GM19395 (cell line): ENCODE measurements around the gene CHERP.
A peak's percentile ranks its signal among the peaks of the same experiment; 100 is the strongest.
"Not testable (repeated sequence)": the region's sequence is repeated elsewhere in the genome, so short reads cannot be mapped to it uniquely, and the experiment has no call there.

Source experiments
- ATAC-seq: cut with Tn5 transposase; IDR thresholded peaks from one replicate; pipeline ENCODE4 v1.9.1; 2021; ENCODE audit warnings: mild to moderate bottlenecking, moderate library complexity; ENCODE audit not compliant: unreplicated experiment

CHERP gene

DNA sequence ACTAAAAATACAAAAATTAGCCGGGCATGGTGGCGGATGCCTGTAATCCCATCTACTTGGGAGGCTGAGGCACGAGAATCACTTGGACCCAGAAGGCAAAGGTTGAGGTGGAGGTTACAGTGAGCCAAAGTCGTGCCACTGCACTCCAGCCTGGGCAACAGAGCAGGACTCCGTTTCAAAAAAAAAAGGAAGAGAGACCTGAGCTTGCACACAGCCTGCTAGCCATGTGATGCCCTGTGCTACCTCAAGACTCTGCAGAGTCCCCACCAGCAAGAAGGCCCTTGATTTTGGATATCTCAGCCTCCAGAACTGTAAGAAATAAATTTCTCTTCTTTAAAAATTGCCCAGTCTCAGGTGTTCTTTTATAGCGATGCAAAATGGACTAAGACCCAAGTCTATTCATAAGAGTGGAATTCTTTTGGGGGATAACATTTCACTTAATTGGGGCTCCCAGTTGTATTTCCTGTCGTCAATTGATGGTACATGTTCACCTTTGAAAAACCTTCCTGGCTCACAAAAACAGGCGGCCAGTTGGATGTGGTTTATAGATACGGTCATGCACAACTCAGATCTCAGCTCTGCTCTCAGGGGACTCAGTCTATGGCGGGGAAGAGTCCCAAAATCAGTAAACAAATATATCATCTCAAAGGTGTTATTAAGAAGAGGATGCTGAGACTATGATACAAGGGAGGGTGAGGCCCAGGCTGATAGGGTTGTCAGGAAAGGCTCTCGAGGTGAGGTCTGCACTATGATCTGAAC is 2.4 kb upstream of the CHERP start:
- ATAC-seq: no peak

DNA sequence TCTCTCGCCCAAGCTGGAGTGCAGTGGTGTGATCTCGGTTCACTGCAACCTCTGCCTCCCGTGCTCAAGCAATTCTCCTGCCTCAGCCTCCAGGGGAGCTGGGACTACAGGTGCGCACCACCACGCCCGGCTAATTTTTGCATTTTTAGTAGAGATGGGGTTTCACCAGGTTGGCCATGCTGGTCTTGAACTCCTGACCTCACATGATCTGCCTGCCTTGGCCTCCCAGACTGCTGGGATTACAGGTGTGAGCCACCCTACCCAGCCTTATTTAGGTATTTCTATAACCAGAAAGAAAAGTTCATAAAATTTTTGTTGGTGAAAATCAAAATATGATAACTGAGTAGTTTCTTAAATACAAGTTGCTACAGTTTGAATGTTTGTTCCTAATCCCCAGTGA is 1.5 kb upstream of the CHERP start:
- ATAC-seq: not testable (repeated sequence)

DNA sequence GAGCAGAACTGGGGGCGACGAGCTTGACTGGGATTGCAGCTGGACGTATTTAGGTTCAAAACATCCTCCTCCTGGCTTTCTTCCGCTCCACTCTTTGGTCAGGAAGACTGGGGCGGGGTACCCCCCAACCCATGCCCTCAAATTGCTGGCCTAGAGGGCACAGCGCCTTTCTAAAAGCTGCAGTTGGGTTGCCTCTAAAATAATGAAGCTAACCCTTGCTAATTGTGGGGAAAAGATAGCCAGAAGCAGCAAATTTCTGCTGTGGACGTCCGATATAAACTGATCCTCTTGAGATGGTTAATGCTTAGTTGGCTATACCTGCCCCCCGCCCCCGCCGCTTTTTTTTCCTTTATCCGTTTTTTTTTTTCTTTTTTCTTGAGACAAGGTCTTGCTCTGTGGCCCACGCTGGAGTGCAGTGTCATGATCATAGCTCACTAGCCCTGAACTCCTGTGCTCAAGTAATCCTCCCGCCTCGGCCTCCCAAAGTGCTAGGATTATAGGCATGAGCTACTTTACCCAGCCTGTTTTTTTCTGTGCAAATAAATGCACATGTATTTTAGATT is 754 bp upstream of the CHERP start:
- no peak for ATAC-seq

DNA sequence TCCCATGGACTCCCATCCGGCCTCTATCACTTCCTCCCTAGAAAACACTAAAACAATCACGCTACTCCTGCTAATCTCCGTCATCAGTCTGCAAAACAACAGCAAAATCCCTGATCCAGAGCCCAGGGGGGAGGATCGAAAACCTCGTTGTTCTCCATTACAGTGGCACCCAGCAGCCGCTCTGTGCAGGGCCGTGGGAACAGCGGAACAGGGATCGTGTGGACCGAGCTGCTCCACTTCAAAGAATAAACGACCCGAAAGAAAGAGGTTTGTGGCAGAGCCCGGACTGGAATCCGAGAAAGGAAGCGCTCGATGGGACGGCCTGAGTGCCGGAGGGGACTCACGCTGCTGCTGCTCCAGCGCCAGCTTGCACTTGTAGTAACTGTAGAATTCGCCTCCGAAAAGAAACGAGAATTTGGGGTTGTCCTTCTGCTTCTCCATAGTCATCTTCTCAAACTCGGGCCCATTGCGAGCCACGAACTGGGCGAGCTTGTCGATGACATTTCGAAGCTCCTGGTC is 652 bp downstream of the CHERP start:
- ATAC-seq: peak; percentile 25

DNA sequence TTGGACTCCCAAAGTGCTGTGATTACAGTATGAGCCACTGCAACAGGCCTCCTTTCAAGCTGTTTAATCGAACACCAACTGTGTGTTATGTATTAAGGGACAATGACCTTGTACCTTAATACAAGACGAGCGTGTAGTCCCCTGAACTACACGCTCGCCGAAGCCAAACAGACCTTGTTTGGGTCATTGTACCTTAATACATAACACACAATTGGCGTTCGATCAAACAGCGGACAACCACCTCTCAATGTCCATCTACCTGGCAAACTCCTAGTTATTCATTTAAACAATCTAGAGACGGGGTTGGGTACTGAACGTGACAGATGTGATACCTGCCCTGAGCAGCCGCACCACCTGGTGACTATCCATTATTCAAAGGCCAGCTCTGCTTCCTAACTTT is 1.3 kb downstream of the CHERP start:
- ATAC-seq: no peak

DNA sequence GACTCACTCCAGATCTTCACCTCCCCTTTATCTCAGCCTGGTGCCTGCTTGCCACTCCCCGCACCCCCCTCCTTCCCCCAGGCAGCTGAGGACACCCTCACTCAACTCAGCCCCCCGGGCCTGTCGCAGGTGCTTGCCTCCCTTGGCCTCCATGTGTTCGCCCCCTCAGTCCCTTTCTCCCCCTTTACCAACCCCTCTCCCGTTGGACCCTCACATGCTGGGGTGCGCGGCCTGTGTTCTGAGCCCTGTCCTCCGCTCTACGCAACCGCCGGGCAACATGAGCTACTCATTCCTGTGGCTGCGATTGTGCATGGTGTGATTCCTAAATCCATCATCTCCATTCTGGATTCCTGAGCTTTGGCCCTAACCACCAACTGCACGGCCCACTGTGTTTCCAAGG is 5.1 kb downstream of the CHERP start:
- no peak for ATAC-seq

DNA sequence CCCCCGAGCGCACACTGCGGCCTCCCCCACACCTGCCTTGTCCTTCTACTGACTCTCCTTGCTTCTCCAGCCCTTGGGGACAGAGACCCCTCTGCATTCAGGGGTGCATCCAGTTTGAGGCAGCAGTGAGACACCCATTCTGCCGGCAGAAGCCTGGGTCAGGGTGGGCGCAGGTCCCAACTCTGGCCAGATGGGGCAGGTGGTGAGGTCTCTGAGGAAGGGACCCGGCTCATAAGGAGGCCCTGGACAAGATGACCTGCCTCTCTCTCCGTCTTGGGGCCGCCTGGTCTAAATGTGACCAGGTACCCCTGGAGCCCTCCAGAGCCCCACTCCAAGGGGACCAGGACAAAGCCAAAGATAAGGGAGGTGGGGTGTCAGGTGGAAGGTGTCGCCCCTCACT is 6.1 kb downstream of the CHERP start:
- ATAC-seq: no peak

DNA sequence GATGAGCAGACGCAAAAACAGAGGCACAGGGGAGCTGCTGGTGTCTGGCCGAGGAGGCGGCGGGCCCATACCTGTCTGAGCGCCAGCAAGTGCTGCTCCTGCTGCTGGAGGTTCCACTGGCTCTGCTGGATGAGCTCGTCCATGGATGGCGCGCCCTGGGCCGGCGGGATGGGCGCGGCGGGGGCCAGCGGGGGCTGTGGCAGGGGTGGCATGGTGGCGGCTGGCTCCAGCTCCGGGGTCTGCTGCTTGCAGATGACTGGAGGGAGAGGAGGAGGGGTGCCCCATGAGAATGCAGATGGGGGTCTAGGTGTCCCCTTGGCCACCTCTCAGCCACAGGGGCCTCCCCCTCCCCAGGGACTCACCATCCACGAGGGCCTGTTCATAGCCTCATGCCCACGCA is 6.9 kb downstream of the CHERP start:
- no peak for ATAC-seq

DNA sequence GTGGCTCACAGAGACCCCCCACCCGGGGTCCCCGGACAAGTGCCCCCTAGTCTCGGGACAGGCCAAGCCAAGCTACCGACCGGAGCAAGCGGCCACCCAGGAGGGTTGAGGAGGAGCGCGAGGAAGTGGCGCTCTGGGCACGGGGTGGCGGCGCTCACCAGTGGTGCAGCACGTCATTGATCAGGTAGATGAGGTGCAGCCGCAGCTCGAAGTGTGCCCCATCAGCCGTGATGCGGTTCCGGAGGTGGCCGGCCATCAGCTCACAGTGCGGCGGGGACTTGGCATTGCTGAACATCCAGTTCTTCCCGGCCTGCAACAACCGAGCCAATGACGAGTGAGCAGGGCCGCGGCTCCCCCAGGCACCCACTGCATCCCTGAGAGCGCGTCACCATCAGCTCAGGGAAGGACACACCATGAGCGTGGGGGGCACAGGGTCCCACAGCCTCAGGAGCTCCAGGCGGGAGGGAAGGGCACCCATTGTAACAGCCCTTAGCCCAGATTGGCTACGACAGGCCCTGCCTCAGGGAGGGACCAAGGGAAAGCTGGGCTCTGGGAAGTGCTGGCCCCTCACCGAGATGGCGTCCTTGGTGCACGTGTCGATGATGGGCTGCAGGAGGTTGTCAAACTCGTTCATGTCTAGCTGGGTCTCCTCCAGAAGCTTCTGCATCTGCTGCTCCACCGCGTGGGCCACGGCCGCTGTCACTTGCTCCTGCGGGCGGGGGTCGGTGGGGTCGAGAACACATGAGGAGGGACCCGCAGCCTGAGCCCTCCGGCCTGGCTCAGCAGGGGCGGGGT is 9.6 kb downstream of the CHERP start:
- no peak for ATAC-seq

DNA sequence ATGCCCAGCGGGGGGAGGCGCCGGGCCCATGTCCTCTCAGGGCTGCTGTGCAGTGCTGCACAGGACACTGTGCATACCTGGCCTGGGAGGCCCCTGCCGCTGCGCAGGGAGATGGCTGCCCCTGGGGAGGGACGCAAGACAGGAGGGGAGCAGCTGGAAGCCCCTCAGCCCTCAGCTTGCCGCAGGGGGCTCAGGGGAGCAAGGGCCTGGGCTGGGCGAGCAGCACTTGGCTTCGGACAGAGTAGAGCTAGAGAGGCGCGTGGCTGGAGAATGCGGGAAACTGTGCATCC is 10.9 kb downstream of the CHERP start:
- no peak for ATAC-seq

DNA sequence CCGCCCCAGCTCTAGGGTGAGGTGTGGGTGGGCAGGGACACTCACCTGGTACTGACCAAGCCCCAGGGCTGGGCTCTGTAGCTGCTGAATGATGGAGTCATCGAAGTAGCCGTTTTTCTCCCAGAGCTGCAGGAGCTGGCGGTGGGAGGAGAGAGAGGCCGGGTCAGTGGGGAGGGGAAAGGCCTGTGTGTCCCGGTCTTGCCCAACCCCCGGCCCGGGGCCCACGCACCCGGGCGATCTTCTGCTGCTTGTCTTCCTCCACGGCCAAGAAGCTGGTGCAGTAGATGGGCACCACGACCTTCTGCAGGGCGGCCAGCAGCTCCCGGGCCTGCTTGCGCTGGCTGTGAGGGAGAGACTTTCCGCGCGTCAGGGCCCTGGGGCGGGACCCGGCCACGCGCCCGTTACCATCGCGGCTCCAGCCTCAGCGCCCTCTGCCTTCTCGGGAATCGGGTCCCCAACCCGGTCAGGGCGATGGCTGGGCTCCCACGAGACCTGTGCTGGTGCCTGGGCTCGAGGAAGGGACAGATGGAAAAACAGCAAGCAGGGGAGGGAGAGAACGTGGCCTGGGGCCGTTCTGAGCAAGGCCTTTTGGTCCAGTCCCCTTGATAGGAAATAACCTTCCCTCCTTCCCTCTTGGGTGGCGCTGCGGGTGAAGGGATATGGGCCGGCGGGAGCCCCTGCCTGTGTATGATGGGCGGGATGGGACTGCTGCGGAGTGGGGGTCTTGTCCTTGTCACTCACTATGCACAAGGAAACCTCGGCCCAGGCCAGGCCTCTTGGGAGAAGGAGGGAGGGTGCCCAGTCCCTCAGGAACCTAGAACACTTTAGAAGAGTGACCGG is 11.5 kb downstream of the CHERP start:
- ATAC-seq: no peak

DNA sequence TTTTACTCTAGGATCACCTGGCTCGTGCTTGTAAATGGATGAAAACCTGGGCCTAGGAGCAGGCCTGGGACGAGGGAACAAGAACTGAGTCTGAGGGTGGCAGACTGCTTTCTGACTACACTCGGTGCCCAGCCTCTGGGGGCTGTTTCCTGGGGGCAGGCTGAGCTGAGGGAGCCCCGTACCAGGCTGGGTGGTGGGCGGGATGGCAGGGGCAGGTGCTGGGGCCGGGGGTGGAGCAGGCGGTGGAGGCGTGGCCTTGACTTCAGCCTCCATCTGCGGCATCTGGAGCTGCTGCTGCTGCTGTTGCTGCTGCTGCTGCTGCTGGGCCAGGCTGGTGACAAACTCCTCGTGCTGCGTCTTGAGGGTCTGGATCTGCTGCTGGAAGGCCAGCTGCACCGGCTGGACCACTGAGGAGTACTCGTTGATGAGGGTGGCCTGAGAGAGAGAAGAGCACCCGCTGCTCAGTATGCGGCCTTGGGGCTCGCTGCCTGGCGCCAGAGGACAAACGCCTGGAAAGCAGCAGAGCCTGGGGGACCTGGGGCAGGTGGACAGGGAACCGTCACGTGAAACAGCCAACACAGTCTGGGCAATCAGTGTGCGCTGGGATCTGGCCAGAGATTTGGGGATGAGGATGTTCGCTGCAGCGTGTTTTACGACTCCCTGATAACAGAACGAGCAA is 12.6 kb downstream of the CHERP start:
- no peak for ATAC-seq

DNA sequence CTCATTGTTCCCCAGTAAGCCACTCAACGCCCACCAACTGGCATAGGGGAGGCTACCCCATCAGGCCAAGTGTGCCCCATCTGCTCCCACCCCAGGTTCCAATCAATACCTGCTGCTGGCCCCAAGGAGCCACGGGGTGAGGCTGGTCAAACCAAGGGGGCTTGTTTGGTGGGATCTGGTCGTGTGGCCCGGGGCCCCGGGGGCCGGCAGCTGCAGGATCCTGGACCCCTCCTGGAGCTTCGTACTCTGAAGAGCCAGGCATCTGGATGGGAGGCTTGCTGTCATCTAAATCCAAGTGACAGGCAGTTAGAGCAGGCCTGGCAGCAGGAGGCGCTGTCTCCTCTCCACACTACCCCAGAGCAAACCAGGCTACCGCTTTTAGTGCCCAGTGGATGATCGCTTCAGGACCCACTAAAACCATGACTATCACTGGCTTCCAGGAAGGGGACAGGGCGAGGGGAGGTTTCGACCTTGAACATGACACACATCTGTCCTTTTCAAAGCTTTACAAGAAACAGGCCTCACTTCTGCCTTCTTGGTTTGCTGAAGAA is 14.2 kb downstream of the CHERP start:
- ATAC-seq: no peak

DNA sequence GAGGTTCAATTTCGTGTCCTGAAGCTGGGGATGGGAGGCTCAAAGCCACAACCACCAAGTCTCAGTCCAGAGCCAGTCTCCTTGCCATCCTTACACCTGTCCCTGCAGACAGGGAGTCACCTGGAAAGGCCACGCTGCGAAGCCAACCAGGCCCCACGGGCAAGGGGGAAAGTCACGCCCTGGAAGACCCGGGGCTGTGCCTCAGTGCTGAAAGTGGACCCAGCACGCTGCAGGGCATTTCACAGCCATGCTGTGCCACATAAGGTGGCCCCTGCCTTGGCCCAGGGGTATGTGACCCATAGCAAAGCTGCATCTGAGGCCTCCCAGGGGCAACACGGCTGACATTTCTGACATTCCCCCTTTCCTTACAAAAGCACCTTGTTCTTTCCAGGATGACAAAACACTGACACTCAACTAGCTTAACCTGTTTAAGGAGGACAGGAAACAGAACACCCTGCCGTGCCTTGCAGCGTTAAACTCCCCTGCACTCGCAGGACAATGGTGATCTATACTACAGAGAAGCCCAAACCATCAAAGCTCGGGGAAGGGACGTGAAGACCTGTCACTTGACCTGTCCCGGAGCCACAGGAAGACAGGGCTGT is 14.8 kb downstream of the CHERP start:
- ATAC-seq: no peak

DNA sequence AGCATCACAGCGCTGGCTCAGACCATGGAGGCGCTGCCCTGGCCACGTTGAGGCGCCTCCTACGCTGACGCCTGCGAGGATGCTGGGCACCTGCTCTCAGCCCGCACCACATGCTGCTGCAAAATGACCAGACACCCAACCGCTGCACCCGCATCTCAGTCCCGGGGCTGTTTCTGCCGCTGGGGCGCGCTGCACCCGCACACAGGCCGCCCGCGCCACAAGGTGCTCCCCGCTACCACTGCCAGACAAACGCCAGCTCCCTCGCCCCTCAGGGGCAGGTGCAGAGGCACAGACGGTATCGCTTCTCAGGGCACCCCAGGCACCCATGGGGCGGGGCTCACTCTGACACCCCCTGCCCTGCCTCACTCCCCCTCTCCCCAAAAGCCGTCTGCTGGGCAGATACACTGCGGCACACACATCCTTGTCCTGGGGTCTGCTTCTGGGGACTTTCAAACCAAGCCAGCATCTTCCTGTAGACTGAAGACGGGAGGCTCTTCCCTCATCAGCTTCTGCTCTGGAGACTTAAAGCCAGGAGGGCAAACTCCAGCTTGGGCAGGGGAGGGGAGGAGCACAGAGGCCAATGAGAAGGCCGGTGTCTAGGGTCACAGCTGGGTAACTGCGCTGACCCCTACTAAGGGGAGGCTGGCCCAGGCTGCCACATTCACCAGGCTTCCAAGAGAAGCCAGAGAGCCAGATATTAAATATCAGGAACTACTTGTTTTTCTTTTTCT is 16.3 kb downstream of the CHERP start:
- ATAC-seq: no peak

DNA sequence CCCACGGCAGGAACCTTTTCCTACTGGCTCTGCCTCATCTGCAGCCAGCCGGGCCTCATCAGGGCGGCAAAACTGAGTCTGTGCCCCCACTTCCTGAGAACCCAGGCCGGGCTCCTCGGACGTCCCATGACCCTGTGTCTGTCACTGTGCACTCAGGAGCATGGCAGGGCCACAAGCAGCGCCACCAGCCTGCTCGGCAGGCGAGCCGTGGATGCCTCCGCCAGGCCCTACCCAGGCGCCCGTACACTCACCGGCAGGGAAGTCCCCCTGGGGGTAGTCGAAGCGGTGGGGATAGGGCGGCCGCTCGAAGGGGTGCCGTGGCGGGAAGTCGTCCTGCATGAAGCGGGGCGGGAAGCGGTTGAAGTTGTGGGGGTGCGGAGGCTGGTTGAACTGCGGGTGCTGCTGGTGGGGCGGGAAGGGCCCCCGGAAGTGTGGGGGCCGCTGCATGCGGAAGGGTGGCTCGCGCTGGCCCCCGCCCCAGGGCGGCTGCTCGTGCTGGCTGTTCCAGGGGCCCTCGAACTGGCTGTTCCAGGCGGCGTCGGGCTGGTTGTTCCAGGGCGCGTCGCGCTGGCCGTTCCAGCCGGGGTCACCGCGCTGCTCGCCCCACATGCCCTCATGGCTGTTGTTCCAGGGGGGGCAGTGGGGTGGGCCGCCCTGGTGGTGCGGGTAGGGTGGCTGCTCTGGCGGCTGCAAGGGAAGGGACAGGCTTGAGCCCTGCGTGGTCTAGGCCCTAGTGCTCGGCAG is 17.1 kb downstream of the CHERP start:
- no peak for ATAC-seq

DNA sequence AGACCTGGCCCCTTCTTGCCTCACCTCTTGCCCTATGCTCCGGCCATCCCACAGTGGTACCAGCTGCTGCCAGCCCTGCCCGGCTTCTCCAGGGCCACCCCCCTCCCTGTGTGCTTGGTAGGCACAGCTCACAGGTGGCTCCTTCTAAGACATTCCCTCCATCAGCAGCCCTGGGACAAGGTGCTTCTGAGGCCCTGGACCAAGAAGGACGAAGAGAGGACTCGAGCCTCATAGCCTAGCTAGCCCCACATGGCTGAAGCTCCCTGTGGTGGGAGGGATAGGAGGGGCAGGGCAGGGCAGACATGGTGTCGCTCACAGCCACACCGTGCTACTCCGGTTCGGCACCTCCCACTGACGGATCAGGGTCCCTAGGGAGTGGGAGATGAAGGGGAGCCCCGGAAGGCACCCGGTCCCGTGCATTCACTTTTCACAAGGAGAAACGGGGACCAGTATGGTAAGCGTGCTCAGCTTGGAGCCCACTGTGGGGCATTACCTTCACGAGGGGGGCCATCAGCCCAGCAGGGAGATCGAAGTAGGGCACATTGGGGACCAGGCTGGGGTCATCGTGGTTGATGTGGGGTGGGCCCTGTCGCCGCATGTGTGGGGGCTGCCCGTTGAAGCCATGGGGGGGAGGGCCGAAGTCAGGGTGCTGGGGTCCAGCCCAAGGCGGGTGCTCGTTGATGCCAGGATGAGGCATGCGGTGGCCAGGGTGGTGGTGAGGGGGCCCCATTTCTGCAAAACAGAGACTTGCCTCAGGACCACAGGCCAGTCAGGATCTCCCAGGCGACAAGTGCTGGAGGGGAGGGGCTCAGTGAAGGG is 19.5 kb downstream of the CHERP start:
- ATAC-seq: no peak
